GM12873 (cell line): ENCODE data around the gene TOR3A.

Experiments used
- TF ChIP-seq, protein P1 (sequence below): IDR thresholded peaks from 2 replicates; pipeline ENCODE4 v1.5.1; 2012; ENCODE audit warnings: low read depth, mild to moderate bottlenecking, moderate library complexity, low read length, control low read depth; ENCODE audit not compliant: insufficient read depth; ENCODE audit errors: missing control alignments

Gene TOR3A

DNA sequence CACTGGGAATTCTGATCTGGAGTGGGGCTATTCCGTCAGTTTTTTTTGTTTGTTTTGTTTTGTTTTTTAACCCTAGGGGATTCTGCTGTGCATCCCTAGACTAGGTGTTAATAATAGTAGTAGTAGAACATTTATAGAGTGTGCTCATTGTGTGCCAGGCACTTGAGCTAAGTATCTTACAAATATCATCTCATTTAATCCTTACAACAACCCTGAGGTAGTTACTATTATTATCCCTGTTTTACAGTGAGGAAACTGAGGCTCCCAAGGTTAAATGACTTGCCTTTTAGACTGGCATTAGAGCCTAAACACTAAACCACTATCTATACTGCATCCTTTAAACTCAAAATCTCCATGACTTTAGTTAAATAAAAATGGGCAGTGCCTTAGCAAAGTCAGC lies 22.1 kb downstream of the TOR3A start:
- TF ChIP-seq, protein P1, sequence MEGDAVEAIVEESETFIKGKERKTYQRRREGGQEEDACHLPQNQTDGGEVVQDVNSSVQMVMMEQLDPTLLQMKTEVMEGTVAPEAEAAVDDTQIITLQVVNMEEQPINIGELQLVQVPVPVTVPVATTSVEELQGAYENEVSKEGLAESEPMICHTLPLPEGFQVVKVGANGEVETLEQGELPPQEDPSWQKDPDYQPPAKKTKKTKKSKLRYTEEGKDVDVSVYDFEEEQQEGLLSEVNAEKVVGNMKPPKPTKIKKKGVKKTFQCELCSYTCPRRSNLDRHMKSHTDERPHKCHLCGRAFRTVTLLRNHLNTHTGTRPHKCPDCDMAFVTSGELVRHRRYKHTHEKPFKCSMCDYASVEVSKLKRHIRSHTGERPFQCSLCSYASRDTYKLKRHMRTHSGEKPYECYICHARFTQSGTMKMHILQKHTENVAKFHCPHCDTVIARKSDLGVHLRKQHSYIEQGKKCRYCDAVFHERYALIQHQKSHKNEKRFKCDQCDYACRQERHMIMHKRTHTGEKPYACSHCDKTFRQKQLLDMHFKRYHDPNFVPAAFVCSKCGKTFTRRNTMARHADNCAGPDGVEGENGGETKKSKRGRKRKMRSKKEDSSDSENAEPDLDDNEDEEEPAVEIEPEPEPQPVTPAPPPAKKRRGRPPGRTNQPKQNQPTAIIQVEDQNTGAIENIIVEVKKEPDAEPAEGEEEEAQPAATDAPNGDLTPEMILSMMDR, result no peak

DNA sequence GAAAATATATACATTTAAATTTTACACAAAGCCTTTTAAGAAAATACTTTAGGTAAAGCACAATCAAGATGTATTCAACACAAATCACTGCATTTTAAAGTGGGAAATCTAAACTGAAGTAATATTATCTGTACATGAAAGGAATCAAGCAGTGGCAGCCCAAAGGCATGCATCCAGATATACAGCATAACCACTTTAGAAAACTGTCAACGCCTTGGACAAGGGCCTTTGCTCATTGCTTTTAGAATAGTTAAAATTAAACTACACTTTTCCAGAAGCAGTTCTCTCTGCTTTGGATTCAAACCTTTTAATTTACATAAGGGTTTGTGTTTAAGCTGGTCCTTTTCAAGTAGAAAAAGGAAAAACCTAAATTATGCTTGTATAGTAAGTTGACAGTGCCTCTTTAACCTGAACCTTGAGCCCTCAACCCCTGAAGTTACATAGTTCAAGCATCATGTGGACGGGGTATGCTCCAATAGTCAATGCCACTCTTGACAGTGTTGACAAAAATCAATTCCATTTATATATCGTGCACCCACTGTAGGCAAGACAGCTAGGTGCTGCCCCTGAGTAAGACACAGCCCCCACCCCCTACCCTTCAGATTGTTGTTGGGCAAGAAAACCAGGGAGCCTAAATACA lies 22.9 kb downstream of the TOR3A start:
- TF ChIP-seq, protein P1, result no peak

DNA sequence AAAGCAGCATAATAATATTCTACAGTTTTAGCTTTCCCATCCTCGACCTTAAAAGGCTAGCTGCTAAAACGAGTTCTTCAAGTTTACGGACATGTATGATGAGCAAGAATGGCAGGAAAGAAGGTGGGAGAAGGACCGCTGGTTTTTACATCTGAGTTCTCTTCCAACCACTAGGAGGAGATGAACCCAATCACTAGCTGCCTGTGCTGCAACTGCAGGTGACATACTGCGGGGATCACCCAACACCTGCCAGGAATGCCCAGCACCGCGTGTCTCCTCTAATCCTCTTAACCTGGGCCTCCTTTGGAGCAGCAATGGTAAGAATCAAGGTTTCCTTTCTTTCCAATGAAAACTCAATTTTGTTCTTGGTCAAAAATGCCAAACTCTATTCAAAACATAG lies 23.5 kb downstream of the TOR3A start:
- TF ChIP-seq, protein P1, result peak; percentile 57

DNA sequence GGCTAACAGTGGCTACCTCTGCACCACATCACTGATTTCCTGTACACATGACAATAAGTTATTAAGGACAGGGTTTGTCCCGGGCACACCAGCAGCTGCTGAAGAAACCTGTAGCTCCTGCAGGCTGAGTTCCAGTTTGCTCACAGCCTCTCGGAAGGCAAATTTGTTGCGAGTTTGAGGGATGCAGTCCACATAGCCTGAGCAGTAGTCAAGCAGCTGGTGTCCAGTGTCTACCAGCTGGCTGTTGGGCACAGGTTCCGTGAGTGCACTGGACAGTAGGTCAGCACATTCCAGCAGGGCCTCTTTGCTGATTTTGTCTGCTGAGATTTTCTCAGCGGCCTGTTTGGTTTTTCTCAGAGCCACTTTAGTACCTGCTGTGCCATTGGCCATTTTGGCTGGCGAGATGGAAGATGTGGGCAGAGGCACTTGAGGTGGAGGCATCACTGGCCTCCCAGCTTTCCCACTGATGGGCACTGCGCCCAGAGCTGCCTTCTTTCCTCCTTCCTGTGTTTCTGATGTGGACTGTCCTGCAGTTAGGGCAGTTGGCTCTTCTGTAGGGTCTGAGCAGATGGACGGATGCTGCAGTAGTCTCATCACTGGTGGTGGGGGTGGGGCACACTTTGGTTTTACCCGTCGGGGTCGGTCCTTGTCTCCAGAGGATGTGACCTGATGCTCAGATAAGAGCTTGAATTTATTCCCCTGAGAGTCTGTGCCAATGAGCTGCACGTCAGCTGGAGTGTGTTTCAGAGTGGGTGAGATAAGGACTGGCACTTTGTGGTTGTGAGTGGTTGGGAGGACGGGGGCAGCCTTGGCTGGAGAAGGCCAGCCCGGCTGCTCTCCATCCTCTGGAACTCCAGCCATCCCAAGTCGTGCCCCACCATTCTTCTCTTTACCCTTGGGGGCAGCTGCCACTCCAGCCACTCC lies 26.1 kb downstream of the TOR3A start:
- TF ChIP-seq, protein P1, result no peak

DNA sequence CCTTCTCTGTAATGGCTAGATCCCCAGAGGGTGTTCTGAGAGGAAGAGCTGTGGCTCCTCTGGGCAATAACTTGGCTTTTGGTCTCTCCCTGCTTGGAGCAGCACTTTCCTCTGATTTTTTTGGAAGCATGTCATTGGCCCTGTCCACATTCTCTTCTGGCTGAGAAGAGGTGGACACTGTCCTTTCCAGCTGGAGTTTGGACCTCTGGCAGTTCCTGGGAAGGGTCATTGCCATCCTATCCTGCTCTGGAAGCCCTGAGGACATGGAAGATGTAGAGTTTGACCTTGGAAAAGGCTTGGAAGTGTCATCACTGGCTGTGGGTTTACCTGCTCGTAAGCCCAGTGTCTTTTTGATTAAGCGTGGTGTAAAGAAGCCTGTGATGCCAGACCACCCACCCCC lies 26.8 kb downstream of the TOR3A start:
- TF ChIP-seq, protein P1, result no peak

DNA sequence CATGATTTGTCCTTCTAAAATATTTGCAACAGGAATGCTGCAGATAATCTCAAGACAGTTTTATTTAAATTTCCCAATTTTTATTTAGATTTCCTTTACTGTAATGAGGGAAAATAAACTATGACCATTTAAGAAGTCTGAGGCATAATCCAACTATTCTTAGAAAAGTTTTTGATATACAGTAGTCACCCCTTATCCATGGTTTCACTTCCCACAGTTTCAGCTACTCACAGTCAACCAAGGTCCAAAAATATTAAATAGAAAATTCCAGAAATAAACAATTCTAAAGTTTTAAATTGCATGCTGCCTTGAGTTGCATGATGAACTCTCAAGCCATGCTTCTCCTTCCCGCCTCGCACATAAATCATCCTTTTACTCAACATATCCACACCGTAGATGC lies 33.3 kb downstream of the TOR3A start:
- TF ChIP-seq, protein P1, result no peak

DNA sequence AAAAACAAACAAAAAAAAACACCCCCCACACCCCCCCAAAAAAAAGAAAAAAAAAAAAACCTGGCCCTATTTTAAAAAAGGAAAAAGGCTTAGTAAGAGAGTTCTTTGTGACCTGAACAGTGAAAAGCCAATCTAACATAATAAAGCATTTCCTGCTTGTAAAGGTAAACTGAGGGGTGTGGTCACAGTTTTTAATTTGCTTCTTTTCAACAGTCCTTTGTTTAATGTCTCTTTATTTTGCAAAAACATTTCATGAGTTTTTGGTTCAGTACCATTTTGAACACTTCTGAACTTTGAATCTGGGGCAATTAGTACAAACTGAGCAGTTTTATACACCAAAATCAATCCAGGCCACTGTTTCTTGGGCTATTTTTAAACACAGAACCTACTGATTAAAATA lies 37.6 kb downstream of the TOR3A start:
- TF ChIP-seq, protein P1, result no peak
